Measurements from ENCODE around the gene MFF.
"Not testable (repeated sequence)": the region's sequence is repeated elsewhere in the genome, so short reads cannot be mapped to it uniquely, and the experiment has no call there.

The MFF gene

DNA sequence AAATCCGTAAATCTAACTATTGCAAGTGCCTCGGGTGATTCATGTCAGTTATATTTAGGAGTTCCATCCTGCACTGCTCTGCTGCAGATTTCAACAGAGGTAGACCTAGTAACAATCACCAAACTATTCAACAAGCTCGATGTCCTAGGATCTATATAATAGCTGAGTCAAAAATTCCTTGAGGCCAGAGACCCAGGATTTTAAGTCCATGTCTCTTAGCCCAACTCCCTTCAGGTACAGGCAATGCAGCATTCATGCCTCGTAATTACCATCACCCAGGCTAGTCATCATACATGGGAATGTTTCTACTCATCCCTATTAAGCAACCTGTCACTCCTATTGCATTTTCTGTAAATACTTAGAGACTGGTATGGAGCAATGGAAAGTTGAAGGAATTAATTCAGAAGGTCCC is 53.3 kb downstream of the MFF start:
- peak; percentile 62 for DNase-seq

DNA sequence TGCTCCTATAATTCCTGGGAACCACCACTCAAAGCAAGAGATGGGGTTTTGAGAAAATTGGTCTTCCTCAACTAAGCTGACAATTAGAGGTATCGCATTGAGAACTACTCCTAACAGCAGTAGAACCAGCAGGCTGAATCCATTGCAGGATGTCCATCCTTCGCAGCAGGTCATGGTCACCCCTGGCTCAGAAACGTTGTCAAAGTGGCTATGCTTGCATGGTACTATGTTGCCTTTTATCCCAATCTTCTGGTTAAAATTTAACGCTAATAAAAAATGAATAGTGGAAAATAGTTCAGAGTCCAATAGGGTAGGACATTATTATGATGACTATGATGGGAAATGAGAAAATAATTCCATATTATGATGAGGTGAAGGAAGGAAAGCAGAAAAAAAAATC is 54.0 kb downstream of the MFF start, which contains the start of gene TM4SF20:
Gene TM4SF20 (minus strand): TSS at position 212 of the 400 bp plus-strand sequence. CDS start 38 bp downstream, at position 174.
- no peak for DNase-seq

DNA sequence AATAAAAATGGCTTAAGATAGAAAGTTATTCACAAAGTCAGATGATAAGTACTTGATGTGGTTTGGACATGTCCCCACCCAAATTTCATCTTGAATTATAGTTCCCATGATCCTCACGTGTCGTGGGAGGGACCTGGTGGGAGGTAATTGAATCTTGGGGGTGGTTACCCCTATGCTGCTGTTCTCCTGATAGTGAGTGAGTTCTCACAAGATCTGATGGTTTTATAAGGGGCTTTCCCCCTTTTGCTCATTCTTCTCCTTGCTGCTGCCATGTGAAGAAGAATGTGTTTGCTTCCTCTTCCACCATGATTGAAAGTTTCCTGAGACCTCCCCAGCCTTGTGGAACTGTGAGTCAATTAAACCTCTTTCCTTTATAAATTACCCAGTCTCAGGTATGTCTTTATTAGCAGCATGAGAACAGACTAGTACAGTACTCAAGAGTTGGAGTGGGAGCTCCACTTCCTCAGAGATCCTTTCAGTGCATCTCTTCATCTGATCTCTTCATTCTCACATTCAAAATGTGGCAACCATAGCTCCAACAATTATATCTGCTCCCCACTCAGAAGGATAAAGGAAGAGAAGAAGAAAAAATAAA is 57.3 kb downstream of the MFF start:
- DNase-seq: not testable (repeated sequence)

DNA sequence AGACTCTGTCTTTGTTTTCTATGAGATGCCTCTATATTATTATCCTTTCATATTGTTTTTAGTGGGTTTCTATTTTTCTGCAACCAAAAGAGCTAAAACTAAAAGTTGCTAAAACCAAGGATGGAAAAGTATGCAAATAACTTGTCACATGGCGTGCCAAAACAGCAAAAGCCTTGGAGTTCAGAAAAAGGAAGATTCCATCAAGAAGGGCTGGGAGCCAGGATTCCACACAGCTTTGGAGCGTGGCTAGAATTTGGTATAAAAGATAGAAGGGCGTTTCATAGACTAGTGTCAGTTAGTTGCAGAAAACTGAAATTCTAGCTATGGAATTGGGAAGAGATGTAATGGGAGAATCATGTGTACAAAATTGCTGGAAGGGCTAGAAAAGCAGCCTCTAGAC is 58.6 kb downstream of the MFF start:
- no peak for DNase-seq

DNA sequence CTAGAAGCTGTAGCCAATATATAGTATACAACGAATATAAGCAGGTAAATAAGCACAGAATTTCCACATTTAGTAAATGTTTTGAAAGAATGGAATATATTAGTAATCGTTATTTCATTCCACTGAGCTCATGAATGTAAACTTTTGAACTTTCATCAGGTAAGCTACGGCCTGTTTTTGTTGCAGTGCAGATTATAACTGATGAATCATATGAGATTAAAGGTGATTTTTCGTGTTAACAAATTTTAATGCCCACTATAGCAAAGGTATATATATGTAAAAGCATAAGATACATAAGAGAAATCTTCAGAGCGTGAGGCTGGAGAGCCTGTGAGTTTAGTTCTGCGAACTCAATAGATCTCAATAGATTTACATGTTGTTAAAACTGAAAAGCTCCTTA is 61.6 kb downstream of the MFF start:
- DNase-seq: no peak

DNA sequence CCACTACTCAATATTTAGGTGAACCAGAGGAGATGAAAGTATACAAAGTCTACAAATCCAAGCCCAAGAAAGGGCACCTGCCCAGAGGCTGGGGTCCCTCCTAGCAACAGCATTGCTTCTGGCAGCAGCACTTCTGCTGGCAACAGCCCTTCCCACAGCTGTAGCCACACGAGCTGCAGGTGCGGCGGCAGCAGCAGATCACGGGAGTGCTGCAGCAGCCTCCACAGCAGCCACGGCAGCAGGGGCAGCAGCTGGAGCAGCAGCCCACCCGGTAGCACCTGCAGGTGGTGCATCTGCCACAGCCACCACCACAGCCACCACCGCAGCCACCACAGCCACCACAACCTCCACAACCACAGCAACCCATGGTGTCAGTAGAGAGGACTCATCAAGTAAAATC is 62.5 kb downstream of the MFF start, which contains the start of gene SCYGR1:
Gene SCYGR1 (minus strand): TSS at position 367 of the 400 bp plus-strand sequence. CDS start 0 bp downstream, at position 367.
- DNase-seq: not testable (repeated sequence)

DNA sequence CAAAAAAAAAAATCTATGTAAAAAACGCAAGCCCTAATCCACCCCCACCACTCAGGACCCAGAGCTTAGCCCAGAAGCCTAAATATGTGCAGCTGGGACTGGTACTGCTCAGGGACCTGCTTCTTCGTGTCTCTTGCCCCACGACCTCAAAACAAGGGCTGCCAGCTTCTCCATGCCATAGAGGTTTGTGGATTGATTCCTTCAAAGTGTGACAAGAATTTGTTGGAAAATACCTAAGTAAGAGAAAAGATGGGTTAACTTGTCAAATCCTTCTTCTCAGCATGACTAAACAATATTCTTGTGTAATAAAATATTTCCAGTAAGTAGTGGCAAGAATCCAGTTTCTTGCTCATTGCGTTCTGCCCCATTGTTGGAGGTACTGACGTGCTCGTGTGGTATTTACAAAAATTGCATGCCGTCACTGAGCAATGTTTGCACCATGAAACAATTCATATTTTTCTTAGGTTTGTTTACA is 63.5 kb downstream of the MFF start:
- peak; percentile 93 for DNase-seq

DNA sequence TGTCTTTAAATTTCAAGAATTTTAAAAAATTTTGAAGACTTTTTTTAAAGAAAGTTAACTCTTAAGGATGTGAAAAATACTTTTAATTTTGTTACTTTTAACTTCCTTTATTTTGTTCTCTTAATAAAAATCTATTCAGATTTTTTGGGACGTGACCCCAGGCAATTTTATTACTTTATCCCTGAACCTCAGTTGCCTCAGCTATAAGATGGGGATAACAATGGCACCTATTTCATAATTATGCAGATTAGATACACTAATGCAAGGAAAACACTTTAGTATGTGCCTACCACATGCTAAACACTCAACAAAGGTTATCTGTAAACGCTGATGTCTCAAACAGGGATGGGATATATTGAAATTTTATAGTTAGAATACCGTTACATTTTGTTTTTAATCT is 64.2 kb downstream of the MFF start:
- no peak for DNase-seq

DNA sequence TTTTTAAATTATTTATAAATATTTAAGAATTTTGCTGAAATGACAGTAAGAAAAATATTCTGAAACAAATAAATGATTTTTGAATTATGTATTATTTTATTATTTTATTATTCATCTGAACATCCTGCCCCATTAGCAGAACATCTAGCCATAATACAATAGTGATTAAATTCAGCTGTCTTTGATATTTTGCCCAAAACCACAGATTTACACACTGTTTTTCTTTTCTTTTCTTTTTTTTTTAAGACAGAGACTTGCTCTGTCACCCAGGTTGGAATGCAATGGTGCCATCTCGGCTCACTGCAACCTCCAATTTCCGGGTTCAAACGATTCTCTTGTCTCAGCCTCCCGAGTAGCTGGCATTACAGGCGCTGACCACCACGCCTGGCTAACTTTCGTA is 64.6 kb downstream of the MFF start:
- DNase-seq: no peak

DNA sequence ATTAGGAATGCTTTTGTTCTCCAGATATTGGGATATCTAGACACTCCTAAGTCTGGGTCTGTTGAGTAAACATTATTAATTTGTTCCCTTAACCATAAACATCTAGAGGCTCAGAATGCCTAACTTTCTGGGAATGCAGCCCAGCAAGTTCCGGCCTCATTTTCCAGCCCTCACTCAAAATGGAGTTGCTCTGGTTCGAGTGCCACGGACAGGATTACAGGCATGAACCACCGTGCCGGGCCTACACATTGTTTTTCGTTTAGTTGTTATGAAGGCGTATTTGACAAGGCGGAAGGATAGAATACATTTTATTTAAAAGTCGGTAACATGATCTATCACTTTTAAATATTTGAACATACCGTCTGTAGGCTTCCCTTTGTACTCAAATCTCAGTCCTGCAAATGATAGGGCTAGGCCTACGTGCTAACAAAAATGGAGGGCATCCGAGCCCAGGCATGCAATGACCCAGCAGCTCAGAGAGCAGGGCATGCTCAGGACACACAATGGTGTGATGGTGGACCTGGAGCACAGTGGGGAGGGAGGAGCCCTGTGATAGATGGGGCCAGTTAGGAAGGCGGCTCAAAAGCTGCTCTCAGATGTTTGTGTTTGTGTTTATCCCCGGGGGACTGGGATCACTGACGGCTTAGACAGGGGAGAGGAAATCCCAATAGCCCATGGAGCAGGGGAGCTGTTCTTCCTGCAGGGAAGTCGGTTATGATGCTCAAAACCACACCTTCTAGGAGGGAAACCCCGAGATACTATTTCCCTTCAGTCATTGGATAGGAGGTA is 65.6 kb downstream of the MFF start:
- no peak for DNase-seq

DNA sequence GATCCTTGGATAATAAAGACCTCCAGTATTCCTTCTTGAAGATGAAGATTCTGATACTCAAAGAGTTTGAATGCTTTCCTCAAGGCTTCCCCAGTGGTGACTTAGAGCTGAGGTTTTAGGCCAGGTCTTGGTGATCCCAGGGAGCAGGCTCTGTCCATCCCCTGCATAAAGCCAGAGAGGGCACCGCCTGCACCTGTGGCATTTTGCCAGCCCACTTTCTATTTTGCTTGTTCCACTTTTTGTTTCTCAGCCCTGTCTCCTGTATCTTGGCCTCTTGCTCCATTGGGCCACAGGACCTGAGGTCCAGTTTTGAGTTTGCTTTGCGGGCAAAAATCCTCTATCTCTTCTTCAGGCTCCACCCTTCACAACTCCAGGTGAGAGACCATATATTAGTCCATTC is 69.3 kb downstream of the MFF start:
- DNase-seq: no peak

DNA sequence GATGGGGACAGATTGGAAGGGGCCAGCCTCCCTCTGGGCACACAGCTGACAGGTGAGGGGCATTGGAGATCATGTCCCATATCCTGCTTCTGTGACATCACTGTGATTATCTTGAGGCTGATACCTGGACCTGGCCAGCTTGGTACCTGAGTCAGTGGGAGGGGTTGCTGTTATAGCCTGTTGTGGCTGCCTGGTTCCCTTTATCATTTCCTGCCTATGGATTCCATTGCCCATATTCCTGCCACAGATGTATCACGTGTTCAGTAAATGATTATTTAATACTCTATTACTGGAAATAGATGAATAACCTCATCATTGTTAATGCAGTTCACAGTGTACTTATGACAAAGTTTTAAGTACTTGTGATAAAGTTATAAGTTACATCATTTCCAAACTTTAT is 70.5 kb downstream of the MFF start:
- no peak for DNase-seq

DNA sequence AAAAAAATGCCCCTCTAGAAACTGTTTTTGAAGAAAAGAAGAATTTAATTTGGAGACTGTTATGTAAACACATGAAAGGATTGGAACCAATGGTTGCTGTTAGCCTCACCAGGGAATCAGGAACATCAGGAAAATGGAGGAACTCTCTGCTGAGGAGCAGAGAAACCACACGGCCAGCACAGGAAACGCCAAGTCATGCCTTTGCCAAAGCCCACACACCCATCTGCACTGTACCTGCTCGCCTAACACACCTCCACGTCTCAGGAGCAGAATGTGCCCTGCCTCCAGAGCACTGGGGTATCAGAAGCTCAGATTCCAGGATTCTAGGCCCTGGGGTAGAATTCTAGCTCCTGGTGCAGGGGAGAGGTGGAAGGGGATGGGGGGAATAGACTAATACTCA is 72.5 kb downstream of the MFF start:
- DNase-seq: no peak

DNA sequence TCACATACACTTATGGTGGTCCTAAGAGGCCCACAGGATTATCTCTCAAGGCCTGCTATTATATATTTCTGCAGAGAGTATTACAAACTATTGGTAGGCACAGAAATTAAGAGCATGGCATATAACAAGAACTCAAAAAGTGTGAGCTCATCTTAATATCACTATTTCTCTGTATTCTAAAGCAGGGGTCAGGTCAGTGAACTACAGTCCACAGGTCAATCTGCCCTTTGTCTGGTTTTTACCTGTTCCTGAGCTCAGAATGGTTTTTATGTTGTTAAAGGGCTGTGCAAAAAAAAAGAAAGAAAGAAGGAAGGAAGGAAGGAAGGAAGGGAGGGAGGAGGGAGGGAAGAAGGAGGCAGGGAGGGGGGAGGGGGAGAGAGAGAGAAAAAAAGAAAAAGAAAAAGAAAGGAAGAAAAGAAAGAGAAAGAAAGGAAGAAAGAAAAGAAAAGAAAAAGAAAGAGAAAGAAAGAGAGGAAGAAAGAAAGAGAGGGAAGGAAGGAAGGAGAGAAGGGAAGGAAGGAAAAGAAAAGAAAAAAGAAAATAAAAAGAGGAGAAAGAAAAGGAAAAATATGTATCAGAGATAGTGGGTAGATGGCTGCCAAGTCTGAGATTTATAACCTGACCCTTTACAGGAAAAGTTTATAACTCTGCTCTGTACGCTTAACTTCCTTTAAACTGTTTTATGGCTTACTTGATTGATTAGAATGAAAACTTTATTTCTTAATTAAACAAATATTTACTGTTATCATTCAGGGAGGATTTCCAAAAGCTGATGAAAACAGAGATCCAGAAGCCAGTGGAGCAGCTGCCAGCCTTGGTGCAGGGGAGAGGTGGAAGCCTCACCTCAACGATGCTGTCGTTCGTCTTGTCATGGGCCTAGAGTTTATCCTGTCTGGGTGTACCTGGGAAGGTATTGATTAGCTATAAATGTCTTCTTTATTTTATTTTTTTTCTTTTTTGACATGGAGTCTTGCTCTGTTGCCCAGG is 73.9 kb downstream of the MFF start:
- no peak for DNase-seq

DNA sequence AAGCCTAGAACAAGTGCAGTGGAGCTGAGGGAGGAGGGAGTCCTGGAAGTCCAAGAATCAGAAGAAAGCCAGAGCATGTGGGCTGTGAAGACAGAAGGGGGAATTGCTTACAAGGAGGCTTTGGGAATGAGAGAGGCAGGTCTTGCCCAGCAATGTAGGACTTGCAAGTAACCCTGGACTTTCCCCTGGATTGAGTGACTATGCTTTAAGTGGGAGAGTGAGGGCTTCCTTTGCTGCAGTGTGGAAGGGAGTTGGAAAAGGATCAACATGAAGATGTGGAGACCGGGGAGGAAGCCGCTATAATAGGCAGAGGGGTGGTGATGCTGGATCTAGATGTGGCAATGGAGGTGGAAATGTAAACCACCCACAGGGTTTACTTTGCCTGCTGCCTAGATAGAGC is 76.5 kb downstream of the MFF start:
- DNase-seq: no peak

DNA sequence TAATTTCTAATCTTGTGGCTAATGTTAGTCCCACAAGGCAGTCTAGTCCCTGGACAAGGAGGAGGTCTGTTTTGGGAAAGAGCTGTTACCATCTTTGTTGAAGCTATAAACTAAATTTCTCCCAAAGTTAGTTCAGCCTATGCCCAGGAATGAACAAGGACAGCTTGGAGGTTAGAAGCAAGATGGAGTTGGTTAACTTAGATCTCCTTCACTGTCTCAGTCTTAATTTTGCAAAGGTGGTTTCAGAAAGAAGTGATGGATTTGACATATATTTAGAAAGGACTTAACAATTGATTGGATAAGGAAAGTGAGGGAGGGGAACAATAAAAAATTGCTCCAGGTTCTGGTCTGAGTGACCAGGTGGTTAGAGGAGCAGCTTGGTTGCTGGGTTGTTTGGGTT is 77.3 kb downstream of the MFF start:
- DNase-seq: no peak

DNA sequence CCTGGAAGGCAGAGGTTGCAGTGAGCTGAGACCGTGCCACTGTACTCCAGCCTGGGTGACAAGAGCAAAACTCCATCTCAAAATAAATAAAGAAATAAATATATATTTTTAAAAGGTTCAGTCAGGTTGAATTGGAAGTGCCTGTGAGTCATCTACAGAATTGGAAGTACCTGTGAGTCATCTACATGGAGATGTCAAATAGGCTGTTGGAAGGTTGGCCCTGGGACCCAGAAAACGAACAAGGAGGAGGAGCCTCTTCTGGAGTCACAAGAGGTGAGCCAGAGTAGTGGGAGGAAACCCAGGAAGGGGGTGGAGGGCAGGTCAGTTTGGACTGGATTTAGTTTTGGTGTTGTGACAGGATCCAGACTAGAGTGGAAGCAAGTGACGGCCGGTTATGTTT is 77.9 kb downstream of the MFF start:
- DNase-seq: peak; percentile 33

DNA sequence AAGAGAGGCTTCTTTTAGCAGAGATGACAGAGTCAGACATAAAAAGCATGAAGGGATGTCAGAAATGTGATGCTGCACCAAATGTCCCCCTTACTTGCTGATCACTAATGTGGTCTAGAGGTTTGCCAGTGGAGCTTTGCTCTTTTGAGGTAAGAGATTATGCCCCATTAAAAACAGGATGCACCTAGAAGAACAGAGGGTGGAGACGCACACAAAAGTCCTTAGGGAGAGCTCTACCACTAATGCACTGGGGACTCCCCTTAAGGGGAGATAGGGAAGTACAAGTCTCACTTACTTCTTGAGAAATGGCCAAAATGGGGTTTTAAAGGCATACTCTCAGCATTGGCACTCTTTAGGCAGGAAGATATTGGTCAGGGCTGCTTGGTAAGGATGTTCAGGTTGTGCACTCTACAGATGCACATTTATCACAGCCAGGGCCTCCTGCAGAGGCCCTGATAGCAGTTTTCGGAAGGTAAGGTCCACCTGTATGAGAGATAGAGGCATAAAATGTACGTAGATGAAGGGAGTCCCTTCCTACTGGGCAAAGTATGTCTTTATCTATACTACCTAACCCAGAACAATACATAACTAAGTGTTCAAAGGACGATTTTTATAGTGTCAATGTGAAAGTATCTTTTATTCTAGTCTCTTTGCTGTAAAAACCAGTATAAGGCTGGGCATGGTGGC is 79.7 kb downstream of the MFF start:
- no peak for DNase-seq

DNA sequence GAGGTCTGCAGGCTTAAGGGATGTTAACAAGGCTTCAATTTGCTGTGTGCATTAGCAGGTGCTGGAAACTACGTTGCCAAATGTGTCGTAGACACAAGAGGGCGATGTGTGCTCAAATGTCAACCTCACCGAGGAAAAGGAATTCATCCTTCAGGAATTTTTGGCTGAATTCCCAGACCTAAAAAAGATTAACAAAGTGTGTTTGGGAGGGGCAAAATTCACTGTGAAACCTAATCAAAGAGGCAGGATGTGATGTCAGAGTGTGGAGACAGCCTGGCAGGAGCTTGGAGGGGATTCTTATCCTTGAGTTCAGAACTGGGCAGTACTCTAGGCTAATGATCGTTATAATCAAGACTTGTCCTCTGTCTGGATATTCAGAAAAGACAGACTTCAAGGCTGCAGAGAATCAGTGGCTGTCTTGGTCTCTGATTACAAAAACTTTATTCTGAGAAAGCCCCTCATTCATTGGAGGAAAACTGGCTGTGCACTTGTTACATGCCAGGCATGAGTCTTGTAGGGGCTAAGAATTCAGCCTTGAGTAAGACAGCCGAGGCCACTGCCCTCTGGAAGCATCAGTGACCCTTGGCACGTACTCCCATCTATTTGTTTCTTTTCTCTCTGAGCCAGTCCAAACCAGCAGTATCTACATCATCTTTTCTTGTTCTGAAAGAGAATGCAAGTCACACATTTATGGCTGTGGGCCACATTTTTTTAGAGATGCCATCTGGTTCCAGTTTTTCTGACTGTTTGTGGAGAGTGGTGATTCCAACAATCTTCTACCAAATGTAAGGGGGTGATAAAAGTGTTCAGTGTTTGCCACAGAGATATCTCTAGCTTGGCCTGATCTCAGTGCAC is 81.4 kb downstream of the MFF start:
- DNase-seq: peak; percentile 96
